GM19372 (cell line): ENCODE results near the gene DLG1.
A peak's percentile ranks its signal among the peaks of the same experiment; 100 is the strongest.

Experiments used
- ATAC-seq: cut with Tn5 transposase; IDR thresholded peaks from one replicate; pipeline ENCODE4 v1.9.1; 2021; ENCODE audit warnings: mild to moderate bottlenecking, low read depth, moderate library complexity; ENCODE audit not compliant: unreplicated experiment

Gene DLG1

GRCh38 chr3:197006860-197007259 lies 291.6 kb downstream of the DLG1 start:
- ATAC-seq: no peak

DNA sequence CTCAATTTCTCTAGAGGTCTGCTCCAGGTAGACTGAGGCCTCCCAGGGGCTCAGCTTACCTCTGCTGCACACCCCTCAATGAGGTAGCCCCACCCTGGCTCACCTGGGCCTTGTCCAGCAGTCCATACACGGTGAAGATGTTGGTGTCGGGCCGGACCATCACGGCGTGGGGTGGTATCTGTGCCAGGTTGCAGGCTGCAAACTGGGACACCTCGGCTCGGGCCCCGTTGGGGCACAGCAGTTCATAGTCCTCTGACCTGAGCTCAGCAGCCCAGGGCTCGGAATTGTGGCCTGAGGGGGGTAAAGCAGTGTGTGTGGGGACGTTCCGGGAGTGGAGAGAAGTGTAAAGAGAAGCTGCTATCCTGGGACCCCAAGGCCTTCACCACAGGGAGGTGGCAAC lies 292.0 kb downstream of the DLG1 start:
- no peak for ATAC-seq

DNA sequence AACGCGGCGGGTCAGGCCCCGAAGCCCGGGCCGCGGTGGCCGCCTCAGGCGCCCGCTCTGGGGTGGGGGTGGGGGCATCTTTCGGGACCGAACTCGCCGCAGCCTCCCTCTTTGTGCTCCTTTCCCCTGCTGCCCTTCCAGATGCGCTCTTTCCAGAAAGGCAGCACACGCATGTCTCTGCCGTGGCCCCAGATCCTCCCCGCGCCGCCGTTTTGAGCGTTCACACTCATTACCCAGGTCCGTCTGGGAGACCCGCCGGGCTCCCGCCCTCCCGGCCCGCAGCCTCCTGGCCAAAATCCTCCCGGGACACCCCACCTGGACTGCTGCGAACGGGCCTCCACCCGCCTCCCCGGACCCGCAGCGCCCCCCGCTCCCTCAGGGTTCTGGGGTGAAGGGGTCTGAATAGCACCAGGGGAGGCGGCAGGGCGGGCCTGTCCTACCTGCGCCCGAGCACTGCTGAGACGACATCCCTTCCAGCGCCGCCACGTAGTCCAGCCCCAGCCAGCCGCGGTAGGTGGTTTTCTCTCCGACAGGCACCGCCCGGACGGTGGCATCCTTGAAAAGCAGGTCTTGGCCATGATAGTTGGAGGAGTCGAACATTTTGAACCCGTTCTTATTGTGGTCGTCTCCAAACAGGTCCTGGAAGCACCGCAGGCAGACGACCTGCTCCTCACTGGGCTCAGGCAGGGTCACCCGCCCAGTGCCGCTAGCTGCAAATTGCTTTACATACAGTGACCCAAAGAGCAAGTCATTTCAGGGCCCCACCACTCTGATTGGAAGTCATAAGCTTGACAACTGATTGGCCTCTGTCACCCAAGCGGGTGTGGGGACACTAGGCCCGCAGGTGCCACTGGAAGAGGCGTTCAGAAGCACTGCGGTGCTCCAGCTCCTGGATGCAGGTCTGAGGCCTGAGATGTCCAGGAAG lies 294.7 kb downstream of the DLG1 start:
- peak; percentile 8 for ATAC-seq

GRCh38 chr3:197002701-197003454 lies 295.5 kb downstream of the DLG1 start:
- peak; percentile 76 for ATAC-seq

DNA sequence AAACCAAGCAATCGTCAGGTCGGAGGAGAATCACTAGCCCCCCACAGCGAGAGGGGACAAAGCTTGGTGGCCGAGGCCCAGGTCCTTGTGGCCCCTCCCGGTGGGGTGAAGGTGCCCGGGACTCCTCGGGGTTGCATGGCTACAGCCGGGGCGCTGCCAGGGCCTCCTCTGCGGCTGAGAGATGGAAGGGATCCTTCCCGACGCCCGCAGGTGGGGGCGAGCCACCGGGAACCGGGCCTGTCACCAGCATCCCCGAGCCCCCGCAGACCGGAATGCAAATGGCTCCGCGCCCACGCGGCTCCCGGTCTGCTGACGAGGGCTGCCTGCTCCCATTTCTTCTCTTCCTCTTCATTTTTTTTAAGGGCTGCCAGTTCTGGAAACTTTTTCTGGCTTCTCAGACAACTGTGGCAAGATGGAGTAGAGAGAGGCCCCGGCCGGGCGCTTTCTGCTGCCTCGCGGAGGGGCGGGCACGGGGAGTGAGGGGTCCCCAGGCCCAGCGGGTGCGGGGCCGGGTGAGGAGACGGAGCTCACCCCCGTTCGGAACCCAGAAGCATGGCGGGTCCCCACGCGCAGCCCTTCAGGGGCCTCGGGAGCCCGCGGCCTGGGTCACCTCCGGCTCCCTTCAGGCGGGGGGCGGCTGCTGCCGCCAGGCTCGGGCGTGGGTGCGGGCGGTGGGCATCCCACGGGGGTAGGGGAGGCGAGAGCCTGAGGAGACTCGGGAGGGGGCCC lies 296.3 kb downstream of the DLG1 start:
- peak; percentile 9 for ATAC-seq

GRCh38 chr3:197001106-197001971 lies 297.1 kb downstream of the DLG1 start:
- ATAC-seq: no peak

DNA sequence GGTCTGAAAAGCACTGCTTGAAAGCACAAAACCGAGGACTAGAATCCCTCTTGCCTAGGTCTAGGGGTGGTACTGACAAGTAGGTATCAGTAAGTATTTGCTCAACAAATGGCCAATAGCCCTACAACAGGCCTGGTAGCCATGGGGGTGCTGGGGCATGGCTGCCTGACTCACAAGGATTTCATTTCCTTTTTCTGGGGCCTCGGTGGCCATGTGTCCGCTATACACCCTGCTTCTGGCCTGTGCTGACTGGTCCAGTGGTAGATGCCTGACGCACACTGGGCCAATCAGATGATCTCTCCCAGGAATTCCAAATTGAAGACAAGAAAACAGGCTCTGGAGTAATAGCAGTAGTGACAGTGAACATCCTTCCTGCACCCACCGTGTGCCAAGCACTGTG lies 298.2 kb downstream of the DLG1 start:
- no peak for ATAC-seq

DNA sequence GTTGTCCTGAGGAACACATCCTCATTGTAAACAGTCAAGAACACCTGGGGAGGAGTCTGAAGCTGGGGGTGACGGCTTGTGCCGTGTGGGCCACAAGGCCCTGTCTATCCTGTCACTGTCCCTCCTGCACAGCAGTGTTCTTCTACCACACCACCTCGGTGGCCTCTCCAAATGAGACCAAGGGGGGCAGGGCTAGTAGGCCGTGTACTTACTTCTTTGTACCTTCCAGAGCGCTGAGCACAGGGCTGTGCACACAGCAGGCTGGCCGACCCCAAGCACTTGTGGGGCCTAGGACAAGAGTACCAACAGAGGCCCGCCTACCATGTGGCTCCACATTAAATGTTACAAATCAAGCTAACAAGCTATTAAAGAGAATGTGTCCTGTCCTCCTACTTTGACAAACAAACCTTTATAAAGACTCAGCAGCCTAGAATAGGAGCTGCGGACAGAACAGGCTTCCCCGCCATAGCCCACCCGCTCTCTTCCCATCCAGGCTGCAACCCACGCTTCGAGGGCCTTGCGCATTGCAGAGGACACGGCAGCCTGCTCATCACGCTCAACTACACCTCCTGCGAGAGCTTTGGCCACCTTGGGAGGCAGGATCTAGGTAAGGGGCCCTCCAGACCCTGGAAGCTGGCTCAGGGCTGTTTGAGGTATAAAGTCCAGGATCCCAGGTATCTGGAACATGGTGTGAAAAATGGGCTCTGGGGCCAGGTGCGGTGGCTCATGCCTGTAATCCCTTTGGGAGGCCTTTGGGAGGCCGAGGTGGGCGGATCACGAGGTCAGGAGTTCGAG lies 299.2 kb downstream of the DLG1 start:
- ATAC-seq: no peak

GRCh38 chr3:196997311-196997710 lies 301.1 kb downstream of the DLG1 start:
- no peak for ATAC-seq

DNA sequence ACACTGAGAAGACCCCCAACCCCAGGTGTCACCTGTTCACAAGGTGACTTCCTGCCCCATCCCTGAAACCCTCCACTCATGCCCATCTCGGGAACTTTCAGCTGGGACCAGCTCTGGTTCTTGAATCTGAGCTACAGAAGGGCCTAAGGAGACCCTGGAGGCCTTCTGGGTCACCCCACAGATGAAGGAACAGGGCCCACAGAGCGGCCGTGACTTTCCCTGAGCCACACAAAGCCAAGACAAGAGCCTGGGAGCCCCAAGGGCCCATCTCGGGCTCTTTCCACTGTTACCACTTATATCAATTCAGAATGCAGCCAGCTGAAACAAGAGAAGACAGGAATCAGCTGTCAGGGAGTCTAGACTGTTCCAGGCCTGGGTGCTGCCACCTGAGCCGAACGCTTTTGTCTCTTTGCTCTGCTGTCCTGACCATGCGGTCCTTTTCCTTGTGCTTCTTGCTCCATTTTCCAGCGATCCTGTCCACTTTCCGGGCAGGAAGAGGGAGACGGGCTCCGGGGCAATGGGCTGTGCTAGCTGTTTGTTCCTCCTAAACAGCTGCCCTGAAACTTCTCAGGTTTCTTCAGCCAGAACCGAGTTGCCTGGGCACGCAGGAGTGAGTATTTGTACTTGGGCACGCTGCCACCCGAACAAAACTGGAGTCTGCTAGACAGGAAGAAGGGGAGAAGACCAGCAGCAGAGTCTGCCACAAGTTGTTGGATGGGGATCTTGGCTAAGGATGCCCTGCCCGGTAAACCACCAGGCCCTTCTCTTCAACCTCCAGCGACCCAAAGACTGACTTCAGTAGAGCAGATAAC lies 301.8 kb downstream of the DLG1 start:
- ATAC-seq: no peak

GRCh38 chr3:196995646-196996355 lies 302.6 kb downstream of the DLG1 start:
- no peak for ATAC-seq

- no peak for ATAC-seq
These were observed 303.4 kb downstream of the DLG1 start for GRCh38 chr3:196995027-196995426.

GRCh38 chr3:196994056-196994455 lies 304.4 kb downstream of the DLG1 start:
- no peak for ATAC-seq
